ENCODE data around the gene OR10V1.
A peak's percentile ranks its signal among the peaks of the same experiment; 100 is the strongest.

OR10V1 gene

GRCh38 chr11:59668188-59668949 is 45.3 kb downstream of the OR10V1 start:
- peak; percentile 30 for DNase-seq (ENCODE audit: low read depth)

- no peak for DNase-seq (ENCODE audit: low read depth)
Observed at GRCh38 chr11:59667812-59668187, 45.8 kb downstream of the OR10V1 start.

GRCh38 chr11:59666969-59667368 is 46.7 kb downstream of the OR10V1 start:
- DNase-seq (ENCODE audit: low read depth), result no peak
